PFSK-1 (cell line): ENCODE results near the gene SLC13A3.

Experiments used
- POLR2AphosphoS5 ChIP-seq: IDR thresholded peaks from 2 replicates; pipeline ENCODE4 v1.6.1; 2012; ENCODE audit warnings: low read depth, mild to moderate bottlenecking, control low read depth, low read length, moderate library complexity
- REST ChIP-seq, 2 experiments: IDR thresholded peaks; 2 replicates each; pipeline versions ENCODE4 v1.6.1 to v1.8.0; 2011 to 2012; ENCODE audit warnings: low read depth in 2 of 2, low read length in 2 of 2, control low read depth in 1 of 2, inconsistent platforms in 1 of 2, mild to moderate bottlenecking in 1 of 2, moderate library complexity in 1 of 2; ENCODE audit not compliant: insufficient read depth in 1 of 2
- SIN3A ChIP-seq: IDR thresholded peaks from 2 replicates; pipeline ENCODE4 v1.6.1; 2012; ENCODE audit warnings: mild to moderate bottlenecking, low read length, moderate library complexity, borderline replicate concordance; ENCODE audit not compliant: insufficient read depth

GRCh38 chr20:46640044-46640443 is 11.2 kb downstream of the SLC13A3 start:
- TF ChIP-seq SIN3A (no peak), REST (IDR thresholded peaks at IDR 0.05; ENCODE audit: insufficient read depth in 1 of 2, low read depth in 2 of 2, low read length in 2 of 2) (no peak), POLR2AphosphoS5 (no peak)
